ENCODE data around the gene HEATR3.

HEATR3 gene

GRCh38 chr16:50072730-50073129 lies 7.0 kb downstream of the HEATR3 start:
- H3K27ac ChIP-seq = no peak overlapping the region
- no peak for TF ChIP-seq CTCF (IDR thresholded peaks at IDR 0.05; ENCODE audit: low read depth, low read length)
- peaks cover 36% of the 10 kb centered on the region for H3K36me3 ChIP-seq
- no peak for DNase-seq
- no peaks in the 10 kb centered on the region for H3K27me3 ChIP-seq (ENCODE audit: insufficient read depth, low read depth, severe bottlenecking)
- H3K4me3 ChIP-seq (ENCODE audit: low read depth, low read length) = no peak overlapping the region
- H3K9me3 ChIP-seq (ENCODE audit: severe bottlenecking) = no peaks in the 10 kb centered on the region

- Histone ChIP-seq H3K36me3 (peaks cover 49% of the 10 kb centered on the region), H3K9me3 (ENCODE audit: severe bottlenecking) (no peaks in the 10 kb centered on the region), H3K4me3 (ENCODE audit: low read depth, low read length) (no peak overlapping the region), H3K27me3 (ENCODE audit: insufficient read depth, low read depth, severe bottlenecking) (no peaks in the 10 kb centered on the region), H3K27ac (no peak overlapping the region)
- TF ChIP-seq CTCF (IDR thresholded peaks at IDR 0.05; ENCODE audit: low read depth, low read length) = no peak
- no peak for DNase-seq
Observed at GRCh38 chr16:50079397-50080140, 13.8 kb downstream of the HEATR3 start.

GRCh38 chr16:50081428-50082018 lies 15.8 kb downstream of the HEATR3 start:
- DNase-seq = no peak
- Histone ChIP-seq H3K9me3 (ENCODE audit: severe bottlenecking) (no peaks in the 10 kb centered on the region), H3K36me3 (peaks cover 53% of the 10 kb centered on the region), H3K27ac (no peak overlapping the region), H3K27me3 (ENCODE audit: insufficient read depth, low read depth, severe bottlenecking) (no peaks in the 10 kb centered on the region), H3K4me3 (ENCODE audit: low read depth, low read length) (no peak overlapping the region)
- TF ChIP-seq CTCF (IDR thresholded peaks at IDR 0.05; ENCODE audit: low read depth, low read length) = no peak

- Histone ChIP-seq H3K9me3 (ENCODE audit: severe bottlenecking) (no peaks in the 10 kb centered on the region), H3K27me3 (ENCODE audit: insufficient read depth, low read depth, severe bottlenecking) (no peaks in the 10 kb centered on the region), H3K27ac (no peak overlapping the region), H3K36me3 (peaks cover 49% of the 10 kb centered on the region), H3K4me3 (ENCODE audit: low read depth, low read length) (no peak overlapping the region)
- DNase-seq = no peak
- no peak for TF ChIP-seq CTCF (IDR thresholded peaks at IDR 0.05; ENCODE audit: low read depth, low read length)
Observed at GRCh38 chr16:50083996-50084395, 18.2 kb downstream of the HEATR3 start.

- peaks cover 41% of the 10 kb centered on the region for H3K36me3 ChIP-seq
- no peaks in the 10 kb centered on the region for H3K27me3 ChIP-seq (ENCODE audit: insufficient read depth, low read depth, severe bottlenecking)
- H3K4me3 ChIP-seq (ENCODE audit: low read depth, low read length) = no peak overlapping the region
- TF ChIP-seq CTCF (IDR thresholded peaks at IDR 0.05; ENCODE audit: low read depth, low read length) = no peak
- H3K9me3 ChIP-seq (ENCODE audit: severe bottlenecking) = no peaks in the 10 kb centered on the region
- no peak overlapping the region for H3K27ac ChIP-seq
- DNase-seq = no peak
Observed at GRCh38 chr16:50086176-50086575, 20.4 kb downstream of the HEATR3 start.

Measured in WERI-Rb-1 (cell line).